ENCODE measurements around the gene BACE1-AS.

BACE1-AS gene

GRCh38 chr11:117327567-117328374, 36.6 kb downstream of the BACE1-AS start, which contains the start of gene CEP164:
CEP164 (plus strand) TSS chr11:117327854; CDS start chr11:117338587, 10,733 bp downstream.
- DNase-seq, result peak; percentile 98

DNA sequence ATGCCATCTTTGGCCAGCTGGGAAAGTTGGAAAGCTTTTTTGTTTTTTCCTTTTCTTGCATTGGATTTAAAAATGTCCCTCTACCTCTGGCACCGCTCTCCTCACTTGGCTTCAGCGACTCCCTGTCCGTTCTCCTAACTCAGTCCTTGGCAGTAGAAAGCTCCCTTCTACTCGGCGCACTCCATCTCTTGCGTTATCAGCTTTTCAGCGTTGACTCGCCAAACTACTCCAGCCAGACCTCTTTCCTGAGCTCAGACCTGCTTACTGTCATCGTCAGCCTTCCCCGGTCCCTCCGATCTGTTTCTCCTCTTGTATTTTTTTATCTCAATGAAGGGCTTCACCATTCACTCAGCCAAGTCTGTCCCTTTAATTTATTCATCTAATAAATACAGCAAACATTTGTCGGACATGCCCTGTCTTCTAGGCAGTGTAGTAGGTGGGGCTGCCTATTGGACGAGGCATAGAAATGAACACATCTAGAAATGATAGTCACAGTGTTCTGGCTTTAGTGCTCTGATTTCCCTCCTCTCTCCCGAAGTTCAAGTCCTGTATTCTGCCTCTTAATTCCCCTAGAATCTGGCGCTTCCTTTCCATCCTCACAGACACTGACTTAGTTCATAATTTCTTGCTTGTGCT, 37.3 kb downstream of the BACE1-AS start:
- peak; percentile 3 for DNase-seq

GRCh38 chr11:117332843-117333242, 41.7 kb downstream of the BACE1-AS start:
- no peak for DNase-seq

GRCh38 chr11:117333917-117334316, 42.8 kb downstream of the BACE1-AS start:
- DNase-seq, result no peak

- peak; percentile 10 for DNase-seq
These were observed 43.8 kb downstream of the BACE1-AS start for GRCh38 chr11:117334896-117335295.

DNA sequence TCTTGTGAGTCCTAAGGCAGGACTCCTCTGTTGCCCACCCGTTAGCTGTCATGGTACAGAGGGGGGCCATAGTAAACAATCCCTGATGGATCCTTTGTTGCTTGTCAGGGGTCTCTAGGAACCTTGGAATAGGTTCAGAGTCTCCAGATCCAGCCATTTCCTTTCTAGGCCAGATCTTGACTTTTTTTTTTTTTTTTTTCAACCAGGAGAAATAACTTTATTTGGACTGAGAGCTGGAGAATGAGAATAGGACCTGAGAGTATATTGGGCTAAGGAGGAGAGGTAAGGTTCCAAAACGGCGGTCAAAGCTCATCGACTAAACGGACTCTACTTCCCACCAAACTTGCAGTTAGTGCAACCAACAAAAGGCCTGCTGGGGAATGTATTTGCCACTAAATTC, 44.3 kb downstream of the BACE1-AS start:
- DNase-seq, result no peak

GRCh38 chr11:117337076-117337475, 45.9 kb downstream of the BACE1-AS start:
- DNase-seq, result no peak

All from activated CD4-positive, alpha-beta T cell treated with anti-CD3 and anti-CD28 coated beads, Interleukin-10, Interleukin-2, amounts not matched to agents 100 ng/mL and 50 ng/mL, durations not matched to agents 16 hours and 8 hours (primary cell).